Tibial nerve (tissue), 4 donors: ENCODE data around the gene SLC9C1. TPM values are rescaled to one million over a fixed set of nuclear protein-coding genes. Genes with fewer than 3 reads are reported as not detected.

Source experiments
- DNase-seq, 2 donors: peaks; one replicate each; pipeline ENCODE4 v3.0.0-alpha.2; 2019; ENCODE audit warnings: low spot score in 2 of 2
- H3K27ac ChIP-seq, 4 donors: fragments of 200-600 bp; sonication (generic) in 3 of 4; one replicate each; pipeline ENCODE4 v1.5.1; 2017 to 2019; ENCODE audit warnings: mild to moderate bottlenecking in 1 of 4
- H3K27me3 ChIP-seq, 2 donors: fragments of 200-600 bp; sonication (generic) in 1 of 2; one replicate each; pipeline versions ENCODE4 v1.5.1 to v1.6.0; 2017 to 2019
- H3K36me3 ChIP-seq, 3 donors: fragments of 200-600 bp; sonication (generic); one replicate each; pipeline ENCODE4 v1.5.1; 2018 to 2019
- H3K4me1 ChIP-seq, 4 donors: fragments of 200-600 bp; sonication (generic) in 3 of 4; one replicate each; pipeline ENCODE4 v1.5.1; 2017 to 2019
- H3K4me3 ChIP-seq, 4 donors: fragments of 200-600 bp; sonication (generic) in 3 of 4; one replicate each; pipeline ENCODE4 v1.5.1; 2017 to 2019; ENCODE audit warnings: mild to moderate bottlenecking in 1 of 4, moderate library complexity in 1 of 4
- H3K9me3 ChIP-seq, 4 donors: fragments of 200-600 bp; sonication (generic) in 3 of 4; one replicate each; pipeline ENCODE4 v1.5.1; 2017 to 2019
- CTCF ChIP-seq, 5 experiments: fragments of 200-600 bp in 3 of 5; fragments of 450-650 bp in 2 of 5; sonication (generic) in 3 of 5; IDR thresholded peaks; one replicate each; pipeline ENCODE4 v1.5.1; 2016 to 2019; ENCODE audit warnings: antibody characterized with exemption in 5 of 5, mild to moderate bottlenecking in 3 of 5, moderate library complexity in 2 of 5
- EP300 ChIP-seq, 2 donors: sonication (generic); formaldehyde crosslinking; IDR thresholded peaks; one replicate each; pipeline ENCODE4 v1.6.1; 2017; ENCODE audit warnings: antibody characterized with exemption in 2 of 2, mild to moderate bottlenecking in 1 of 2
- POLR2A ChIP-seq, 2 donors: fragments of 450-650 bp; IDR thresholded peaks; one replicate each; pipeline ENCODE4 v1.6.1; 2017; ENCODE audit warnings: antibody characterized with exemption in 2 of 2, mild to moderate bottlenecking in 2 of 2, moderate library complexity in 2 of 2
- WGBS, 2 donors: methylation state at CpG; one replicate each; pipeline ENCODE4 v1.1.5; 2018; 5-methylcytosine and 5-hydroxymethylcytosine counted together
- total RNA-seq, 4 donors: library from RNA; depleted of rRNA; stranded (reverse); fragments of >200 nt; gene quantifications; one replicate each; pipeline ENCODE4 v1.1.0, GENCODE V29; 2016

The SLC9C1 gene
- total RNA-seq, 4 donors from 2014 or later: not detected

GRCh38 chr3:112130638-112130993 lies 163.4 kb downstream of the SLC9C1 start:
- WGBS, 2 donors: 89 to 94% methylated on average over 3 of the region's 3 CpGs
- DNase-seq: no peak
- H3K4me1 ChIP-seq: peaks cover 0 to 19% (median 5%) of the 10 kb centered on the region in 4 donors
- no peak overlapping the region for H3K4me3 ChIP-seq
- no peak for TF ChIP-seq EP300 (IDR thresholded peaks at IDR 0.05)
- no peak for TF ChIP-seq CTCF (IDR thresholded peaks at IDR 0.05)
- no peak for TF ChIP-seq POLR2A (IDR thresholded peaks at IDR 0.05)
- H3K27ac ChIP-seq: no peak overlapping the region
- H3K36me3 ChIP-seq: no peaks in the 10 kb centered on the region
- no peaks in the 10 kb centered on the region for H3K9me3 ChIP-seq
- no peaks in the 10 kb centered on the region for H3K27me3 ChIP-seq

- DNase-seq: no peak
- no peaks in the 10 kb centered on the region for H3K9me3 ChIP-seq
- peaks cover 0 to 19% (median 5%) of the 10 kb centered on the region in 4 donors for H3K4me1 ChIP-seq
- TF ChIP-seq POLR2A (IDR thresholded peaks at IDR 0.05): no peak
- no peak for TF ChIP-seq CTCF (IDR thresholded peaks at IDR 0.05)
- TF ChIP-seq EP300 (IDR thresholded peaks at IDR 0.05): no peak
- H3K27me3 ChIP-seq: no peaks in the 10 kb centered on the region
- WGBS, 2 donors: 94 to 97% methylated on average over 4 of the region's 4 CpGs
- H3K4me3 ChIP-seq: no peak overlapping the region
- H3K27ac ChIP-seq: no peak overlapping the region
- no peaks in the 10 kb centered on the region for H3K36me3 ChIP-seq
Measured at GRCh38 chr3:112129925-112130637, 163.9 kb downstream of the SLC9C1 start.

- 69 to 76% methylated on average over 7 of the region's 7 CpGs for WGBS, 2 donors
- no peaks in the 10 kb centered on the region for H3K36me3 ChIP-seq
- TF ChIP-seq CTCF (IDR thresholded peaks at IDR 0.05) (no peak), POLR2A (IDR thresholded peaks at IDR 0.05) (no peak), EP300 (IDR thresholded peaks at IDR 0.05) (no peak)
Measured at GRCh38 chr3:112128843-112129727, 164.9 kb downstream of the SLC9C1 start.

GRCh38 chr3:112127522-112128494 lies 166.2 kb downstream of the SLC9C1 start:
- Histone ChIP-seq H3K36me3 (no peaks in the 10 kb centered on the region), H3K27ac (no peak overlapping the region), H3K27me3 (no peaks in the 10 kb centered on the region), H3K4me1 (peaks cover 0 to 19% (median 5%) of the 10 kb centered on the region in 4 donors), H3K4me3 (no peak overlapping the region), H3K9me3 (no peaks in the 10 kb centered on the region)
- TF ChIP-seq POLR2A (IDR thresholded peaks at IDR 0.05) (no peak), EP300 (IDR thresholded peaks at IDR 0.05) (no peak), CTCF (IDR thresholded peaks at IDR 0.05) (no peak)
- WGBS, 2 donors: 56 to 68% methylated on average over 10 of the region's 10 CpGs
- DNase-seq: no peak

More at GRCh38 chr3:112128843-112129727, 164.9 kb downstream of the SLC9C1 start:
- H3K9me3 ChIP-seq: no peaks in the 10 kb centered on the region
- DNase-seq: no peak
- H3K27me3 ChIP-seq: no peaks in the 10 kb centered on the region
- H3K27ac ChIP-seq: no peak overlapping the region
- H3K4me1 ChIP-seq: peaks cover 0 to 19% (median 5%) of the 10 kb centered on the region in 4 donors
- no peak overlapping the region for H3K4me3 ChIP-seq
